Mesothelial cell of epicardium (in vitro differentiated cells): ENCODE results near the gene AHSG. TPM values are rescaled to one million over a fixed set of nuclear protein-coding genes. Genes with fewer than 3 reads are reported as not detected.
"Not testable (repeated sequence)": the region's sequence is repeated elsewhere in the genome, so short reads cannot be mapped to it uniquely, and the experiment has no call there.

ENCODE experiments used
- DNase-seq, 2 experiments: peaks; one replicate each; pipeline ENCODE4 v3.0.0; 2021; ENCODE audit warnings: low spot score in 2 of 2; ENCODE audit not compliant: unreplicated experiment in 2 of 2
- H3K27ac Mint-ChIP-seq: 2 replicates; pipeline ENCODE4 v1.8.0; 2021; ENCODE audit warnings: mixed read lengths
- H3K27me3 Mint-ChIP-seq: 2 replicates; pipeline ENCODE4 v1.8.0; 2021; ENCODE audit warnings: low read depth, mixed read lengths
- H3K36me3 Mint-ChIP-seq: 2 replicates; pipeline ENCODE4 v1.8.0; 2021; ENCODE audit warnings: mixed read lengths
- H3K4me1 Mint-ChIP-seq: 2 replicates; pipeline ENCODE4 v1.8.0; 2021; ENCODE audit warnings: mixed read lengths
- H3K4me3 Mint-ChIP-seq: 2 replicates; pipeline ENCODE4 v1.8.0; 2021; ENCODE audit warnings: mild to moderate bottlenecking, moderate library complexity, mixed read lengths
- H3K9me3 Mint-ChIP-seq: 2 replicates; pipeline ENCODE4 v1.8.0; 2021; ENCODE audit warnings: mixed read lengths
- CTCF ChIP-seq: fragments of 200-600 bp; sonication (generic); IDR thresholded peaks from one replicate; pipeline ENCODE4 v1.5.0; 2021; ENCODE audit warnings: antibody characterized with exemption; ENCODE audit not compliant: unreplicated experiment
- total RNA-seq: library from RNA; stranded (reverse); gene quantifications from 3 replicates; pipeline ENCODE4 v1.2.1, GENCODE V29; 2021

Gene AHSG
- total RNA-seq, 1 donor from 2014 or later = not detected

- peaks cover 36% of the 10 kb centered on the region for H3K36me3 Mint-ChIP-seq
Measured at GRCh38 chr3:186580785-186581184, 32.1 kb upstream of the AHSG start.

DNA sequence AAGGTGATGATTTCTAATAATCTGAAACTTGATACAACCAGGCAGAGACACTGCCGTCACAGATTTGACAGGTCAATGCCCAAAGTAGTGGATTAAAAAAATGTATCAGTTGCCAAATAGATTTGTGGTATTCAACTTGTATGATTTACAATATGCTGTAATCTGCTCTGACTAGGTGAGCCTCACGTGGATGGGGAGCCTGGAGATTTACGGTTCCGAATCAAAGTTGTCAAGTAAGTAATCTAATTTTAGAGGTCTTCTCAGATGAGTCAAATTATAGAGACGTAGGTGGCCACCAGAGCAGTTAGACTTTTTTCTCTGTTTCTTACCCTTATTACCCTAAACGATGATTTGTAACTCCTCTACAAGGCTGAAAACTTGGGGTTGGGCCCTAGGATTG lies 30.3 kb upstream of the AHSG start:
- no peaks in the 10 kb centered on the region for H3K27me3 Mint-ChIP-seq
- no peaks in the 10 kb centered on the region for H3K9me3 Mint-ChIP-seq

More at GRCh38 chr3:186580785-186581184, 32.1 kb upstream of the AHSG start:
- Mint-ChIP-seq H3K27me3 (no peaks in the 10 kb centered on the region), H3K9me3 (no peaks in the 10 kb centered on the region), H3K4me1 (no peaks in the 10 kb centered on the region), H3K4me3 (no peak overlapping the region), H3K27ac (no peak overlapping the region)
- no peak for TF ChIP-seq CTCF
- DNase-seq = no peak

GRCh38 chr3:186583831-186584230 lies 29.0 kb upstream of the AHSG start:
- H3K4me1 Mint-ChIP-seq = no peaks in the 10 kb centered on the region
- H3K36me3 Mint-ChIP-seq = peaks cover 33% of the 10 kb centered on the region
- no peak for DNase-seq
- no peak for TF ChIP-seq CTCF
- no peak overlapping the region for H3K27ac Mint-ChIP-seq
- H3K27me3 Mint-ChIP-seq = no peaks in the 10 kb centered on the region
- H3K4me3 Mint-ChIP-seq = no peak overlapping the region
- H3K9me3 Mint-ChIP-seq = no peaks in the 10 kb centered on the region

More for the DNA sequence above, 30.3 kb upstream of the AHSG start:
- Mint-ChIP-seq H3K27ac (no peak overlapping the region), H3K4me3 (no peak overlapping the region), H3K36me3 (peaks cover 35% of the 10 kb centered on the region), H3K4me1 (no peaks in the 10 kb centered on the region)
- DNase-seq = no peak
- TF ChIP-seq CTCF = no peak

- H3K9me3 Mint-ChIP-seq, H3K27me3 Mint-ChIP-seq, H3K4me3 Mint-ChIP-seq, H3K4me1 Mint-ChIP-seq, DNase-seq, H3K27ac Mint-ChIP-seq: not testable (repeated sequence)
- peaks cover 27% of the 10 kb centered on the region for H3K36me3 Mint-ChIP-seq
Measured at GRCh38 chr3:186586245-186586644, 26.6 kb upstream of the AHSG start.

GRCh38 chr3:186587183-186587582 lies 25.7 kb upstream of the AHSG start:
- no peak for TF ChIP-seq CTCF
- Mint-ChIP-seq H3K27ac (no peak overlapping the region), H3K27me3 (no peaks in the 10 kb centered on the region), H3K9me3 (no peaks in the 10 kb centered on the region), H3K4me3 (no peak overlapping the region), H3K36me3 (peaks cover 21% of the 10 kb centered on the region), H3K4me1 (no peaks in the 10 kb centered on the region)
- DNase-seq = no peak

GRCh38 chr3:186588632-186589031 lies 24.2 kb upstream of the AHSG start:
- TF ChIP-seq CTCF = no peak
- no peaks in the 10 kb centered on the region for H3K4me1 Mint-ChIP-seq
- H3K36me3 Mint-ChIP-seq = peaks cover 16% of the 10 kb centered on the region
- no peaks in the 10 kb centered on the region for H3K9me3 Mint-ChIP-seq
- no peak overlapping the region for H3K27ac Mint-ChIP-seq
- no peaks in the 10 kb centered on the region for H3K27me3 Mint-ChIP-seq
- no peak for DNase-seq
- no peak overlapping the region for H3K4me3 Mint-ChIP-seq
